ENCODE data around the gene RPTOR. TPM values are rescaled to one million over a fixed set of nuclear protein-coding genes. Genes with fewer than 3 reads are reported as not detected.

RPTOR gene
- total RNA-seq, 1 donor from 2014 or later = 32.0 TPM

GRCh38 chr17:80956321-80957190, 411.9 kb downstream of the RPTOR start:
- H4K20me1 ChIP-seq (ENCODE audit: insufficient read depth, low read length) = no peaks in the 10 kb centered on the region
- no peak overlapping the region for H3K27ac Mint-ChIP-seq (ENCODE audit: unreplicated experiment)
- no peak overlapping the region for H3K9ac ChIP-seq (ENCODE audit: low read length)
- peaks cover 10% of the 10 kb centered on the region for H3K36me3 Mint-ChIP-seq (ENCODE audit: low read depth, unreplicated experiment)
- DNase-seq (ENCODE audit: low read depth) (no peak), FAIRE-seq (no peak)
- no peaks in the 10 kb centered on the region for H3K27me3 ChIP-seq (ENCODE audit: insufficient read depth, low read length)
- no peak overlapping the region for H2AFZ ChIP-seq (ENCODE audit: low read depth, low read length)
- H3K9me3 ChIP-seq (ENCODE audit: insufficient read depth, low read depth, low read length) = no peaks in the 10 kb centered on the region
- no peak overlapping the region for H3K4me3 ChIP-seq (ENCODE audit: insufficient read depth, low read depth, low read length)
- TF ChIP-seq EZH2 (IDR thresholded peaks at IDR 0.05; ENCODE audit: insufficient read depth, low read length) (no peak), CTCF (IDR thresholded peaks at IDR 0.05; ENCODE audit: insufficient read depth, low read depth, low read length) (no peak)
- no peaks in the 10 kb centered on the region for H3K36me3 ChIP-seq (ENCODE audit: insufficient read depth, low read length)
- H3K27me3 Mint-ChIP-seq (ENCODE audit: low read depth, unreplicated experiment) = no peaks in the 10 kb centered on the region
- no peak overlapping the region for H3K4me2 ChIP-seq (ENCODE audit: low read length)
- no peak overlapping the region for H3K4me3 Mint-ChIP-seq (ENCODE audit: unreplicated experiment)
- no peaks in the 10 kb centered on the region for H3K4me1 Mint-ChIP-seq (ENCODE audit: low read depth, unreplicated experiment)
- H3K4me1 ChIP-seq (ENCODE audit: insufficient read depth, low read length) = peaks cover 9% of the 10 kb centered on the region
- H3K79me2 ChIP-seq (ENCODE audit: insufficient read depth, low read length) = no peaks in the 10 kb centered on the region
- H3K9me3 Mint-ChIP-seq (ENCODE audit: unreplicated experiment) = peaks cover 3% of the 10 kb centered on the region
- no peak overlapping the region for H3K27ac ChIP-seq (ENCODE audit: low read depth, low read length)

GRCh38 chr17:80957461-80957941, 412.9 kb downstream of the RPTOR start:
- H3K4me3 Mint-ChIP-seq (ENCODE audit: unreplicated experiment) = no peak overlapping the region
- no peak overlapping the region for H3K4me2 ChIP-seq (ENCODE audit: low read length)
- H3K36me3 Mint-ChIP-seq (ENCODE audit: low read depth, unreplicated experiment) = peaks cover 7% of the 10 kb centered on the region
- H3K79me2 ChIP-seq (ENCODE audit: insufficient read depth, low read length) = no peaks in the 10 kb centered on the region
- H3K9ac ChIP-seq (ENCODE audit: low read length) = no peak overlapping the region
- no peaks in the 10 kb centered on the region for H4K20me1 ChIP-seq (ENCODE audit: insufficient read depth, low read length)
- TF ChIP-seq CTCF (IDR thresholded peaks at IDR 0.05; ENCODE audit: insufficient read depth, low read depth, low read length) (no peak), EZH2 (IDR thresholded peaks at IDR 0.05; ENCODE audit: insufficient read depth, low read length) (no peak)
- FAIRE-seq (no peak), DNase-seq (ENCODE audit: low read depth) (no peak)
- no peaks in the 10 kb centered on the region for H3K27me3 ChIP-seq (ENCODE audit: insufficient read depth, low read length)
- H3K27ac ChIP-seq (ENCODE audit: low read depth, low read length) = no peak overlapping the region
- no peak overlapping the region for H3K4me3 ChIP-seq (ENCODE audit: insufficient read depth, low read depth, low read length)
- H3K27ac Mint-ChIP-seq (ENCODE audit: unreplicated experiment) = no peak overlapping the region
- no peaks in the 10 kb centered on the region for H3K4me1 Mint-ChIP-seq (ENCODE audit: low read depth, unreplicated experiment)
- H2AFZ ChIP-seq (ENCODE audit: low read depth, low read length) = no peak overlapping the region
- H3K4me1 ChIP-seq (ENCODE audit: insufficient read depth, low read length) = peaks cover 9% of the 10 kb centered on the region
- H3K9me3 Mint-ChIP-seq (ENCODE audit: unreplicated experiment) = no peaks in the 10 kb centered on the region
- no peaks in the 10 kb centered on the region for H3K27me3 Mint-ChIP-seq (ENCODE audit: low read depth, unreplicated experiment)
- no peaks in the 10 kb centered on the region for H3K9me3 ChIP-seq (ENCODE audit: insufficient read depth, low read depth, low read length)
- no peaks in the 10 kb centered on the region for H3K36me3 ChIP-seq (ENCODE audit: insufficient read depth, low read length)
